Vagina (tissue), 2 donors: Measurements from ENCODE around the gene DIRAS1. TPM values are rescaled to one million over a fixed set of nuclear protein-coding genes. Genes with fewer than 3 reads are reported as not detected.
"Not testable (repeated sequence)": the region's sequence is repeated elsewhere in the genome, so short reads cannot be mapped to it uniquely, and the experiment has no call there.

ENCODE experiments used
- DNase-seq, 2 donors: peaks; one replicate each; pipeline ENCODE4 v3.0.0-alpha.2; 2017; ENCODE audit errors: extremely low spot score in 2 of 2
- H3K27ac ChIP-seq: fragments of 200-600 bp; sonication (generic); one replicate; pipeline ENCODE4 v1.5.1; 2019
- H3K27me3 ChIP-seq: fragments of 200-600 bp; sonication (generic); one replicate; pipeline ENCODE4 v1.5.1; 2019
- H3K36me3 ChIP-seq, 2 donors: fragments of 200-600 bp; sonication (generic); one replicate each; pipeline ENCODE4 v1.5.1; 2017 to 2019
- H3K4me1 ChIP-seq: fragments of 200-600 bp; sonication (generic); one replicate; pipeline ENCODE4 v1.5.1; 2019
- H3K4me3 ChIP-seq, 2 donors: fragments of 200-600 bp; sonication (generic); 1 replicate in 1 of 2; 2 replicates in 1 of 2; pipeline ENCODE4 v1.5.1; 2016 to 2019
- H3K9me3 ChIP-seq: fragments of 200-600 bp; sonication (generic); one replicate; pipeline ENCODE4 v1.5.1; 2019
- POLR2A ChIP-seq, 2 donors: fragments of 450-650 bp; IDR thresholded peaks; one replicate each; pipeline ENCODE4 v1.6.1; 2017; ENCODE audit warnings: antibody characterized with exemption in 2 of 2, mild to moderate bottlenecking in 2 of 2, moderate library complexity in 2 of 2
- POLR2AphosphoS5 ChIP-seq, 2 donors: sonication (generic); formaldehyde crosslinking; IDR thresholded peaks; one replicate each; pipeline ENCODE4 v1.9.0; 2017; ENCODE audit warnings: antibody characterized with exemption in 2 of 2, mild to moderate bottlenecking in 2 of 2, low read depth in 1 of 2; ENCODE audit not compliant: insufficient read depth in 1 of 2
- intact Hi-C: fragments of 100-400 bp; cut with DNase I; formaldehyde crosslinking; loops from one replicate; pipeline ENCODE4 v1.15.1; 2023
- total RNA-seq: library from RNA; depleted of rRNA; stranded (reverse); fragments of >200 nt; gene quantifications from one replicate; pipeline ENCODE4 v1.2.3, GENCODE V29; 2016
- TF ChIP-seq, protein P1 (sequence below), 3 experiments: fragments of 450-650 bp in 2 of 3; fragments of 200-600 bp in 1 of 3; sonication (generic) in 1 of 3; IDR thresholded peaks; one replicate each; pipeline ENCODE4 v1.5.1; 2017 to 2019; ENCODE audit warnings: antibody characterized with exemption in 3 of 3, mild to moderate bottlenecking in 2 of 3, moderate library complexity in 2 of 3

DIRAS1 gene
- total RNA-seq, 1 donor from 2014 or later: 2.0 TPM

DNA sequence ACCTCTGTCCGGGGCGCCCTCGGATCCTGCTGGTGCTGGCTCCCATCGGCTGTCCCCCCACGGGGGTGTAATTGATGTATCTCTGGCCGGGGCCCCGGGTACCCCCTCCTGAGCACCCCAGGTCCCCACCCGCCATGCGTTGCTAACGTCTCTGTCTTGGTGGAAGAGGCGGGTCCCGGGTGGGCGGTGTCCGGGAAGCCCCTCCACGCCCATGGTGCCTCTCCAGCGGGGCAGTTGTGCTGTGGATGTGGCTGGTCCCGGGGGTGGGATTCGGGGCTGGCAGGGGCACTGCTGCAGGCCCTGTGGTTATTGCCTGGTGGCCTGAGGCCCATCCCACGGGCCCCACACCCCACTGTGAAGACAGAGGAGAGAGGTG, 4.9 kb downstream of the DIRAS1 start:
- H3K9me3 ChIP-seq: peaks cover 3% of the 10 kb centered on the region
- intact Hi-C loops: loop anchor here (5.0 kb wide), 1 partner anchor 49 kb away; no protein-coding TSS in a partner anchor

DNA sequence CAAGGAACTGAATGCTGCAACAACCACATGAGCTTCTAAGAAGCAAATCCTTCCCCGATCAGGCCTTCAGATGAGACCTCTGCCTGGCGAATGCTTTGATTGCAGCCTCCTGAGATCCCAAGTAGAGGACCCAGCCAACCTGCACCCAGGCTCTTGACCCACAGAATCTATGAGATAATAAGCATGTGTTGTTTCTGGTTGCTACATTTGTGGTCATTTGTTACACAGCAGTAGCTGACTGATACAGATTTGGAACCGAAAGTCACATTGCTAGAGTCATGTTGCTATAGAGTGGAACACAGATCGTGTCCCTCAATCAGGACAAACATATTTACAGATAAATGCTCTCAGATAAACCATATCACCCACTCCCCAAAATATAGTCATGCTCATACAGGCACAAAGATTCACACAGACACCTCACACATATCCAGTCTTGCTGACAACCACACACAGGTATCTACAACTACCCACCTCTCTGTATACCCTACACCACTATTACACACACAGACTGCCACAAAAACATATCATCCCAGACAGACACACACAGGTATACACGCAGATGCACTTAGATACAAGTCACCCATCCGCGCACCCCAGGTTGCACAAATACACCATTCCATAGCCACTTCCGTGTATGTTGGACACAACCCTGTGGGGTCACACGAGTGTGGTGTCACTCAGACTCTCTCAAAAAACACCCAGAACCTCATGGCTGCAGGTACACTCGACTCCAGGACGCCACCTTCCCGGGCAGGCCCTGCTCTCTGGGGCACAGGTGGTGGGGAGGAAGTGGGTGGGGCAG, 5.5 kb downstream of the DIRAS1 start:
- H3K4me3 ChIP-seq: no peak overlapping the region
- no peaks in the 10 kb centered on the region for H3K27me3 ChIP-seq
- H3K4me1 ChIP-seq: peaks cover 7% of the 10 kb centered on the region
- intact Hi-C loops: loop anchor here (5.0 kb wide), 1 partner anchor 48 kb away; no protein-coding TSS in a partner anchor
- TF ChIP-seq POLR2AphosphoS5 (IDR thresholded peaks at IDR 0.05; ENCODE audit: insufficient read depth in 1 of 2, low read depth in 1 of 2): no peak
- TF ChIP-seq, protein P1, sequence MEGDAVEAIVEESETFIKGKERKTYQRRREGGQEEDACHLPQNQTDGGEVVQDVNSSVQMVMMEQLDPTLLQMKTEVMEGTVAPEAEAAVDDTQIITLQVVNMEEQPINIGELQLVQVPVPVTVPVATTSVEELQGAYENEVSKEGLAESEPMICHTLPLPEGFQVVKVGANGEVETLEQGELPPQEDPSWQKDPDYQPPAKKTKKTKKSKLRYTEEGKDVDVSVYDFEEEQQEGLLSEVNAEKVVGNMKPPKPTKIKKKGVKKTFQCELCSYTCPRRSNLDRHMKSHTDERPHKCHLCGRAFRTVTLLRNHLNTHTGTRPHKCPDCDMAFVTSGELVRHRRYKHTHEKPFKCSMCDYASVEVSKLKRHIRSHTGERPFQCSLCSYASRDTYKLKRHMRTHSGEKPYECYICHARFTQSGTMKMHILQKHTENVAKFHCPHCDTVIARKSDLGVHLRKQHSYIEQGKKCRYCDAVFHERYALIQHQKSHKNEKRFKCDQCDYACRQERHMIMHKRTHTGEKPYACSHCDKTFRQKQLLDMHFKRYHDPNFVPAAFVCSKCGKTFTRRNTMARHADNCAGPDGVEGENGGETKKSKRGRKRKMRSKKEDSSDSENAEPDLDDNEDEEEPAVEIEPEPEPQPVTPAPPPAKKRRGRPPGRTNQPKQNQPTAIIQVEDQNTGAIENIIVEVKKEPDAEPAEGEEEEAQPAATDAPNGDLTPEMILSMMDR (IDR thresholded peaks at IDR 0.05): no peak
- TF ChIP-seq POLR2A (IDR thresholded peaks at IDR 0.05): no peak
- no peak overlapping the region for H3K27ac ChIP-seq
- no peaks in the 10 kb centered on the region for H3K36me3 ChIP-seq
- H3K9me3 ChIP-seq: peaks cover 3% of the 10 kb centered on the region
- no peak for DNase-seq

More for the DNA sequence above, 4.9 kb downstream of the DIRAS1 start:
- H3K4me3 ChIP-seq: no peak overlapping the region
- H3K36me3 ChIP-seq: no peaks in the 10 kb centered on the region
- TF ChIP-seq POLR2A (IDR thresholded peaks at IDR 0.05) (no peak), POLR2AphosphoS5 (IDR thresholded peaks at IDR 0.05; ENCODE audit: insufficient read depth in 1 of 2, low read depth in 1 of 2) (no peak)
- TF ChIP-seq, protein P1 (IDR thresholded peaks at IDR 0.05): no peak
- peaks cover 11% of the 10 kb centered on the region for H3K4me1 ChIP-seq
- no peak for DNase-seq
- no peaks in the 10 kb centered on the region for H3K27me3 ChIP-seq
- no peak overlapping the region for H3K27ac ChIP-seq

DNA sequence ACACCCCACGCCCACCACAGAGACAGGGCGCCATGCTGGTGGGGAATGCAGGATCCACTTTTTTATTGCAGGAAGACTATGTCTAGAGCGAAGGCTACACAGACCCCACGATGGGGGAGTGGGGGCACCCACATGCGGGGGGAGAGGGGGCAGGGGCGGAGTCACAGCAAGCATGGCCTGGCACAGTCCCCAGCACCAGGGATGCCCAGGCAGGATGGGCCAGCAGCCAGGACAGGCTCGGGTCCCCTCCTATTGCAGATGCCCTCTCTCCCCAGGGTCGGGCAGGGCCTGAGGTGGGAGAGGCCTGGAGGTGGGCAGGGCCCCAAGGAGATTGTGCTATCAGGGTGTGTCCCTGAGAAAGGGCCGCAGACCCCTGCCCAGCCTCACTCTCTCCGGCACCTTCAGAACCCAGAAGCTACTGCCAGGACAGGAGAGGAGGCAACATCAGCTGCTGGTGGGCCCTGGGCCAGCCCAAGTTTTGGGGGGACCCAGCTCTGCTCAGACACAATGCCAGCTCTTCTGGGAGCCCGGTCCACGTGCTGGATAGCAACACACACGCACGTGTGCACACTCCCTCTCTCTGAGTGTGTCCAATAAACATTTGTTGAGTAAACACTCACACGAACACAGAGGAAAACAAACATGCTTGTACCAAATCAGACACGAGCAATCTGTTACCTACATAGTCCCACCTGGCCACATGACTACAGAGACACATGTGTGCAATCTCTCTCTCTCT, 6.5 kb downstream of the DIRAS1 start:
- Histone ChIP-seq H3K36me3 (no peaks in the 10 kb centered on the region), H3K4me3 (no peak overlapping the region), H3K4me1 (no peaks in the 10 kb centered on the region), H3K27ac (no peak overlapping the region), H3K9me3 (peaks cover 3% of the 10 kb centered on the region), H3K27me3 (no peaks in the 10 kb centered on the region)
- TF ChIP-seq, protein P1 (IDR thresholded peaks at IDR 0.05): no peak
- TF ChIP-seq POLR2A (IDR thresholded peaks at IDR 0.05): no peak
- TF ChIP-seq POLR2AphosphoS5 (IDR thresholded peaks at IDR 0.05; ENCODE audit: insufficient read depth in 1 of 2, low read depth in 1 of 2): no peak
- intact Hi-C loops: loop anchor here (5.0 kb wide), 1 partner anchor 47 kb away; no protein-coding TSS in a partner anchor
- no peak for DNase-seq

DNA sequence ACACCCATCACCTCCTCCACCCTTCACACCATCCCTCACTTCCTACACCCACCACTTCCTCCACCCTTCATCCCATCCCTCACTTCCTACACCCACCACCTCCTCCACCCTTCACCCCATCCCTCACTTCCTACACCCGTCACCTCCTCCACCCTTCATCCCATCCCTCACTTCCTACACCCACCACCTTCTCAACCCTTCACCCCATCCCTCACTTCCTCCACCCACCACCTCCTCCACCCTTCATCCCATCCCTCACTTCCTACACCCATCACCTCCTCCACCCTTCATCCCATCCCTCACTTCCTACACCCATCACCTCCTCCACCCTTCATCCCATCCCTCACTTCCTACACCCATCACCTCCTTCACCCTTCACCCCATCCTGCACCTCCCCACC, 7.1 kb downstream of the DIRAS1 start:
- intact Hi-C loops, H3K27me3 ChIP-seq, H3K4me3 ChIP-seq, H3K36me3 ChIP-seq, H3K27ac ChIP-seq, H3K9me3 ChIP-seq, DNase-seq, H3K4me1 ChIP-seq: not testable (repeated sequence)

DNA sequence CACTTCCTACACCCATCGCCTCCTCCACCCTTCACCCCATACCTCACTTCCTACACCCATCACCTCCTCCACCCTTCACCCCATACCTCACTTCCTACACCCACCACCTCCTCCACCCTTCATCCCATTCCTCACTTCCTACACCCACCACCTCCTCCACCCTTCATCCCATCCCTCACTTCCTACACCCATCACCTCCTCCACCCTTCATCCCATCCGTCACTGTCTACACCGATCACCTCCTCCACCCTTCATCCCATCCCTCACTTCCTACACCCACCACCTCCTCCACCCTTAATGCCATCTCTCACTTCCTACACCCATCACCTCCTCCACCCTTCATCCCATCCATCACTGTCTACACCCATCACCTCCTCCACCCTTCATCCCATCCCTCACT, 8.0 kb downstream of the DIRAS1 start:
- H3K27ac ChIP-seq, H3K4me1 ChIP-seq, H3K27me3 ChIP-seq, H3K36me3 ChIP-seq, H3K9me3 ChIP-seq, intact Hi-C loops, H3K4me3 ChIP-seq, DNase-seq: not testable (repeated sequence)

DNA sequence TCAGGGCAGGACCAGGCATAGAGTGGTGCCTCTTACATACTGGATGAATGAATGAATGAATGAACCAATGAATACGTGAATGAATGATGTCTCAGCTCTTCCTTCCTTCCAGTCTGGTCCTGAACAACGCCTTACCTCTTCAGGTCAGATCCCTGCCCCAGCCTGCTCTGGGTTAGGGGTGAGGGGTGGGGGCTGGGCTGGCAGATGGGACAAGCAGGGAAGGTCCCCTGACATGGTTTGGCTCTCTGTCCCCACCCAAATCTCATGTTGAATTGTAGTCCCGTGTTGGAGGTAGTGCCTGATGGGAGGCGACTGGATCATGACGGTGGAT, 9.3 kb downstream of the DIRAS1 start:
- H3K9me3 ChIP-seq: peaks cover 3% of the 10 kb centered on the region
- TF ChIP-seq, protein P1 (IDR thresholded peaks at IDR 0.05): no peak
- TF ChIP-seq POLR2AphosphoS5 (IDR thresholded peaks at IDR 0.05; ENCODE audit: insufficient read depth in 1 of 2, low read depth in 1 of 2) (no peak), POLR2A (IDR thresholded peaks at IDR 0.05) (no peak)

More for the DNA sequence above, 9.3 kb downstream of the DIRAS1 start:
- Histone ChIP-seq H3K27me3 (no peaks in the 10 kb centered on the region), H3K36me3 (no peaks in the 10 kb centered on the region), H3K27ac (no peak overlapping the region), H3K4me1 (no peaks in the 10 kb centered on the region), H3K4me3 (no peak overlapping the region)
- intact Hi-C loops: no loop called here
- DNase-seq: no peak
